Activated T-cell treated with anti-CD3 and anti-CD28 coated beads, Interleukin-2, amount 50 U/mL, for 72 hours (primary cell): Measurements from ENCODE around the gene AMBRA1. TPM values are rescaled to one million over a fixed set of nuclear protein-coding genes. Genes with fewer than 3 reads are reported as not detected.

Experiments
- ATAC-seq, 2 donors: fragments of 150-1000 bp; cut with Tn5 transposase; replicated peaks in 1 of 2; 2 replicates each; pipeline ENCODE4 v1.10.0; 2021; ENCODE audit warnings: moderate library complexity in 2 of 2, mild to moderate bottlenecking in 1 of 2
- DNase-seq, 2 donors: peaks; one replicate each; pipeline ENCODE4 v3.0.0; 2021 to 2022; ENCODE audit warnings: mixed read lengths in 1 of 2
- H3K27ac Mint-ChIP-seq: one replicate; pipeline ENCODE4 v1.8.0; 2022; ENCODE audit warnings: mild to moderate bottlenecking, moderate library complexity, mixed read lengths
- H3K27me3 Mint-ChIP-seq: one replicate; pipeline ENCODE4 v1.8.0; 2022; ENCODE audit warnings: low read depth, mixed read lengths
- H3K36me3 Mint-ChIP-seq, 2 donors: one replicate each; pipeline ENCODE4 v1.8.0; 2022; ENCODE audit warnings: mixed read lengths in 2 of 2, mild to moderate bottlenecking in 1 of 2; ENCODE audit not compliant: insufficient read depth in 2 of 2
- H3K4me1 Mint-ChIP-seq: one replicate; pipeline ENCODE4 v1.8.0; 2022; ENCODE audit warnings: low read depth, mixed read lengths
- H3K4me3 Mint-ChIP-seq, 2 donors: one replicate each; pipeline ENCODE4 v1.8.0; 2022; ENCODE audit warnings: mild to moderate bottlenecking in 2 of 2, mixed read lengths in 2 of 2, moderate library complexity in 2 of 2
- H3K9me3 Mint-ChIP-seq, 2 donors: one replicate each; pipeline ENCODE4 v1.8.0; 2022; ENCODE audit warnings: mixed read lengths in 2 of 2
- total RNA-seq, 2 donors: library from RNA; stranded (reverse); gene quantifications; one replicate each; pipeline ENCODE4 v1.2.3, GENCODE V29; 2022

Gene AMBRA1
- total RNA-seq, 2 donors from 2014 or later: 32.2 to 35.2 TPM

DNA sequence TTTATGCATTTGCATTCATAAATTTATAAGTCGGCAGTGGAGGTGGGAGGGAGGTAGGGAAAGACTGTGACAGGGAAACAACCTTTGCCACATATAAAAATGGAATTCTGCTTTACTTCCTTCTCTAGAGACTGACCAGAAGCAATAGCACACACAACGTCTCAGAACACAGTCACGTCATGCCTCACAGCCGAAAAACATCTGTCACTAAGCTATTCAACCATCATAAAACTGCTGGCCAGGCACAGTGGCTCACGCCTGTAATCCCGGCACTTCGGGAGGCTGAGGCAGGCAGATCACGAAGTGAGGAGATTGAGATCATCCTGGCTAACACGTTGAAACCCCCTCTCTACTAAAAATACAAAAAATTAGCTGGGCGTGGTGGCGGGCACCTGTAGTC, 101.3 kb downstream of the AMBRA1 start:
- Mint-ChIP-seq H3K27ac (no peak overlapping the region), H3K9me3 (no peaks in the 10 kb centered on the region), H3K36me3 (peaks cover 0 to 5% of the 10 kb centered on the region in 2 donors), H3K4me1 (no peaks in the 10 kb centered on the region), H3K27me3 (no peaks in the 10 kb centered on the region), H3K4me3 (no peak overlapping the region)
- DNase-seq: no peak
- no peak for ATAC-seq

DNA sequence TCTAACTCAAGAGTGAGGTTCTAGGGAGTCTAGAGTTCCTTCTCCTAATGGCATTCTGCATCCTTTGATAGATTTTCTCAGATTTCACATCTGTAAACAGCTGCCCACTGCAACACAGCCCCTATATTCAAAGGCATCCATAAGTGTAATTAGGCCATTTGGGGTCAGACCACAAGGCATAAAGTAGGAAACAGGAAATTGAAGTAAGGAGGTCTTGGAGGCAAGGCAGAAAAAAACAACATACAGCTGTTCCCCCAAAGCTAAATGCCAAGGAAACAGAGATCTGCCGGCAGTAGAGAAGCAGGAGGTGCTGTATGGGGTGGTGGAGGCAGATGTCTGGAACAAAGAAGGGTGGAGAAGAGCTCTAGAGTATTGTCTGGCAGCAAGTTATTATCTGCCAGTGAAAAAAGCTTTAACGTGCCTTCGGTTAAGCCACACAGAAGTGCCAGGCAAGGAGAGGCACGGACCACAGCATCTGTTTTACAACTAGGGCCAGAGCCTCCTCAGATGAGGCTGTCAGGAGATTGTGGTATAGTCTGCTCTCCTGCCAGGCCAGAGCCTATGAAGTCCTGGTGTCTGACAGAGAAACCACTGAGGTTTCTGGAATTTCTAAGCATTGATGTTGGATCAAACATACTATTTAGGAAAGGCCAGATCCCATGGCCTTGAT, 102.0 kb downstream of the AMBRA1 start:
- H3K4me3 Mint-ChIP-seq: no peak overlapping the region

GRCh38 chr11:46490666-46491065, 103.2 kb downstream of the AMBRA1 start:
- Mint-ChIP-seq H3K27me3 (no peaks in the 10 kb centered on the region), H3K4me1 (no peaks in the 10 kb centered on the region), H3K4me3 (no peak overlapping the region), H3K36me3 (peaks cover 0 to 2% of the 10 kb centered on the region in 2 donors), H3K27ac (no peak overlapping the region), H3K9me3 (no peaks in the 10 kb centered on the region)
- DNase-seq (no peak), ATAC-seq (no peak)

More for the DNA sequence above, 102.0 kb downstream of the AMBRA1 start:
- no peak overlapping the region for H3K27ac Mint-ChIP-seq
- ATAC-seq (no peak), DNase-seq (no peak)
- H3K9me3 Mint-ChIP-seq: no peaks in the 10 kb centered on the region
- no peaks in the 10 kb centered on the region for H3K4me1 Mint-ChIP-seq
- H3K27me3 Mint-ChIP-seq: no peaks in the 10 kb centered on the region
- H3K36me3 Mint-ChIP-seq: peaks cover 0 to 3% of the 10 kb centered on the region in 2 donors

DNA sequence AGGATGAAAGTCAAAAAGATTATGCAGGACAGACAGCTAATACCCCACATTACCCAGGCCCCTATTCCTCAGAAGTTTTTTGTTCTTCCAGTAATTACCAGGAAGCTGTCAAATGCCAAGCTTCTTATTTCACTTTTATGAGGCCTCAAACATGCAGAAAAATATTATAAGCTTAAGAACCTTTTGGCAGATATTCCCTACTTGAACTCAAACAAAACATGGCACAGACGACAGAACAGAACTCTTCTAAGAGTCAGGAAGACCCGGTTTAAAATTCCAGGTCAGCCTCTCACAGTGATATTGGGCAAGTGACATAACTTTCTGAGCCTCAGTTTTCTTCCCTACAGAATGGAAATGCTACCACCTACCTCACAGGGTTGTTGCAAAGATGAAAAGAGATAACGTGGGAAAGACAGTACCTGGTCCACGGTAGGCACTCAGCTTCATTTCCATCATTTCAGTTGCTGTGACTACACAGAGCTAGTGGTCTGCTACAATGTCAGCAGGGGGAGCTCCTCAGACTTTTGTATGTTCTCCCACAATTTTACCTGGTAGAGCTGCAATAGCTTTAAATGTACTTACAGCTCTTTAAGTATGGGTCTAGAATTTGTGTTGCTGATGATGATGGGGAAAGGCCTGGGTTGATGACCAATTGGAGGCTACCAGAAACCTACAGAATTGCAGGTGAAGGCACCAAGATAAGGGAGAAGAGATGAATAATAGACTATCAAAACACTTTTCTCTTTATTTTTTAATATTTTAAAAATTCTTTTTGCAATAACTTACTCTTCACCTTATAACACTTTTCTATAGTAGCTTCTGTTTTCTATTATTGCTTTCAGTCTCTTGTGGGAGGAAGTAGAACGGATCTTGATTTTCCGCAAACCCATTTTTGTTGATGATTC, 103.9 kb downstream of the AMBRA1 start:
- Mint-ChIP-seq H3K4me1 (no peaks in the 10 kb centered on the region), H3K9me3 (no peaks in the 10 kb centered on the region), H3K4me3 (no peak overlapping the region), H3K36me3 (peaks cover 0 to 2% of the 10 kb centered on the region in 2 donors), H3K27me3 (no peaks in the 10 kb centered on the region), H3K27ac (no peak overlapping the region)
- DNase-seq: peak; percentile 14 to 35
- ATAC-seq: peak; percentile 61 to 74

GRCh38 chr11:46485856-46486443, 107.9 kb downstream of the AMBRA1 start:
- Mint-ChIP-seq H3K4me1 (peaks cover 4% of the 10 kb centered on the region), H3K4me3 (no peak overlapping the region), H3K27me3 (no peaks in the 10 kb centered on the region), H3K36me3 (peaks cover 0 to 5% of the 10 kb centered on the region in 2 donors), H3K9me3 (no peaks in the 10 kb centered on the region), H3K27ac (no peak overlapping the region)
- no peak for DNase-seq
- ATAC-seq: no peak

GRCh38 chr11:46484101-46484500, 109.7 kb downstream of the AMBRA1 start:
- H3K36me3 Mint-ChIP-seq: peaks cover 0 to 5% of the 10 kb centered on the region in 2 donors
- H3K4me1 Mint-ChIP-seq: peaks cover 4% of the 10 kb centered on the region
- ATAC-seq (no peak), DNase-seq (no peak)
- no peak overlapping the region for H3K4me3 Mint-ChIP-seq
- H3K27ac Mint-ChIP-seq: no peak overlapping the region
- H3K27me3 Mint-ChIP-seq: no peaks in the 10 kb centered on the region
- no peaks in the 10 kb centered on the region for H3K9me3 Mint-ChIP-seq

DNA sequence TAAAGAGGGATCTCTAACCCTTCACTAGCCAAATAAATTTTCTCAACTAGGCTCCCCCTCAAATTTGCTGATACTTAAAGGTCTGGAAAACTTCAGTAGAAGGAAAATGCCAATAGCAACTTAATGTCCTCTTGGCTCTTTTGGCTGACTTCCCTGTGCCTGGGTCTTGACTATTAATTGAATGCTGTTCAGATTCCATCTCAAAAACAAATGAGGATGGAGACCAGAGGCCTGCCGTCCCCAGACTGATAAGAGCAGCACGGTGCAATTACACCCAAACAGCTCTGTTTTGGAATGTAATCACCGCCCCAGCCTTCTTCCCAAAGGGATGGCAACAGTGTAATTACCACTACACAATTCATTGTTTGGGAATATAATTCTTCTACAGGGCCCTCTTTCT, 112.9 kb downstream of the AMBRA1 start:
- Mint-ChIP-seq H3K27ac (no peak overlapping the region), H3K36me3 (peaks cover 0 to 3% of the 10 kb centered on the region in 2 donors), H3K4me3 (no peak overlapping the region), H3K4me1 (peaks cover 14% of the 10 kb centered on the region), H3K27me3 (no peaks in the 10 kb centered on the region), H3K9me3 (no peaks in the 10 kb centered on the region)
- DNase-seq (no peak), ATAC-seq (no peak)

DNA sequence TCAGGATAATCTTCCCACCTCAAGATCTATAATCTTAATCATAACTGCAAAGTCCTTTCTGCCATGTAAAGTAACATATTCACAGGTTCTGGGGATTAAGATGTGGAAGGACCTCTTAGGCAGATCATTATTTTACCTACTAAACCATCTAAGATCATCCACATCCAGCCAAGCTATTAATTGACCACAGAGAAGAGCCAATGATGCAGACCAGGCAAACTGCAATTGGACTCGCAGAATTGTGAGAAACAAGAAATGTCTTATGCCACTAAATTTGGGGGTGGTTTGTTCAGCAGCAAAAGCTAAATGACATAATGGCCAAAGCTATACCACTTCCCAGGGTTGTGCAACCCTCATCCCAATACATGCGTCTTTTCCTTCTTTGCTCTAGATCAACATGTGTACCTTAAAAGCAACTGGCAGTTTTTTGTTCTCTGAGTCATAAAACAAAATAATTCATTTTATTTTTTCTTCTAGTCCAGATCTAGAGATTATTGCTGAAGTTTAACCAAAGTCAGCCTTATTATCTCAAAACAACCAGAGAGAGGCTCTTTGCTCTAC, 113.6 kb downstream of the AMBRA1 start:
- H3K27ac Mint-ChIP-seq: no peak overlapping the region
- no peaks in the 10 kb centered on the region for H3K27me3 Mint-ChIP-seq
- DNase-seq (no peak), ATAC-seq (no peak)
- H3K4me3 Mint-ChIP-seq: no peak overlapping the region
- no peaks in the 10 kb centered on the region for H3K9me3 Mint-ChIP-seq
- peaks cover 0 to 3% of the 10 kb centered on the region in 2 donors for H3K36me3 Mint-ChIP-seq
- peaks cover 20% of the 10 kb centered on the region for H3K4me1 Mint-ChIP-seq

GRCh38 chr11:46479601-46480000, 114.2 kb downstream of the AMBRA1 start:
- DNase-seq: no peak

DNA sequence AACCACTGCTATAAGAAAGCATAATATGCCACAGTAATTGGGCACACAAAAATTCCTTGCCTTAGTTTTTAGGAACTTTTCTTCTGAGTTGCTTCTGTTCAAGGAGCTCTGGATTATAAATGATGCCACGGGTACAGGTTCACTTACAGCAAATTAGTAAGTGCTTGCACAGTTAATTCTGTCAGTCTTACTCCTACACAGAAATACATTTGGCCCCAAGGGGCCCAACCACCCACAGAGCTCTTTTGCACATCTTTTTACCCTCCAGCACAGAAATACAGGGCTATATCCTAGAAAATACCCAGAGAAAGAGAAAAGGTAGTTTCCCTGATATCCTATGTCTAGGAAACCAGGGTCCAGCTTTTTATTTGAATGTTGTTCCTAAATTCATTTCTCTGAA, 115.6 kb downstream of the AMBRA1 start:
- peaks cover 0 to 1% of the 10 kb centered on the region in 2 donors for H3K36me3 Mint-ChIP-seq
- no peak overlapping the region for H3K4me3 Mint-ChIP-seq
- H3K4me1 Mint-ChIP-seq: peaks cover 33% of the 10 kb centered on the region
- H3K27ac Mint-ChIP-seq: no peak overlapping the region
- DNase-seq (no peak), ATAC-seq (no peak)
- H3K27me3 Mint-ChIP-seq: no peaks in the 10 kb centered on the region
- no peaks in the 10 kb centered on the region for H3K9me3 Mint-ChIP-seq

More at GRCh38 chr11:46479601-46480000, 114.2 kb downstream of the AMBRA1 start:
- Mint-ChIP-seq H3K27me3 (no peaks in the 10 kb centered on the region), H3K9me3 (no peaks in the 10 kb centered on the region), H3K4me1 (peaks cover 26% of the 10 kb centered on the region), H3K27ac (no peak overlapping the region), H3K4me3 (no peak overlapping the region), H3K36me3 (peaks cover 0 to 3% of the 10 kb centered on the region in 2 donors)
- ATAC-seq: no peak

DNA sequence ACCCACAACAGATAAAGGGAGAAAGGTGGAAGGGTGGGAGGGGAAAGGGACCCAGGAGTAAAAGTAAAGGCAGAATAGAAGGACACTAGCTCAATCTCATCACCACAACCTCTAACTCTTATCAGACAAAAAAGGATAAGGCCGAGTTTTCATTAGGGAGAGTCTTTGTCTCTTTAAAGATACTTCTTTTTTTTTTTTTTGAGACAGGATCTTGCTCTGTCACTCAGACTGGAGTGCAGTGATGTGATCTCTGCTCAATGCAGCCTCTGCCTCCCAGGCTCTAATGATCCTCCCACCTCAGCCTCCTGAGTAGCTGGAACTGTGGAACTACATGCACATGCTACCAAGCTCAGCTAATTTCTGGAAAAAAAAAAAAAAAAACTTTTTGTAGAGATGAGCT, 116.7 kb downstream of the AMBRA1 start:
- H3K27me3 Mint-ChIP-seq: no peaks in the 10 kb centered on the region
- no peak overlapping the region for H3K4me3 Mint-ChIP-seq
- no peaks in the 10 kb centered on the region for H3K9me3 Mint-ChIP-seq
- H3K27ac Mint-ChIP-seq: peak overlapping the region; percentile 42
- peaks cover 38% of the 10 kb centered on the region for H3K4me1 Mint-ChIP-seq
- H3K36me3 Mint-ChIP-seq: no peaks in the 10 kb centered on the region
- DNase-seq (no peak), ATAC-seq (no peak)

DNA sequence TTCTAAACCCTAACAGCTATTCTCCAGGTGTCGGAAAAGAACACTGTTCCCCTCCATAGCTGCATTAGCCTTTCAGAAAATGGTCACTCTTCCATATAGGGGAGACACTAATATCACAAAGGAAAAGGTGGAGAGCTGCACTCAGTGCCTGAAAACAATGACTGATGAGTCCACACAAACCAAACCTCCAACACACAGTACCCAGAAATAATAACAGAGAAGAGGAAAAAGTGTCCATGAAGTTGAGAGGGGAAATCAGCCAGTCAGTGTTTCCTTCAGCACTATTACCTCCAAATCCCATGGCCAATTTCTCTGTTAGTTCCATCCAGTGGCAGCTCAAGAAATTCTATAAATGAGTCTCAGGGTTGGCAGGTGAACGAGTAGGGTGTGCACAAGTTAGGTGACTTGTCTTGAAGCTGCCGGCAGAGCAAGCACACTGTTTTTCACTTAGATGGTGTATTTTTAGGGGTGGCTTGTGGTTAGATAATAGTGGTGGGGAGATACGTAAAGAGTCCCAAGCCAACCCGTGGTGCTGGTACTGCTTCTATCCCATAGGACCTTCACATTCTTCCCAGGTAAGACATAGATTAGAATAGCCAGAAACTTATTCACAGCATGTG, 117.8 kb downstream of the AMBRA1 start:
- H3K4me3 Mint-ChIP-seq: peak overlapping the region in 1 of 2 donors; percentile 49
- peak overlapping the region; percentile 72 for H3K27ac Mint-ChIP-seq
- H3K9me3 Mint-ChIP-seq: no peaks in the 10 kb centered on the region
- peaks cover 38% of the 10 kb centered on the region for H3K4me1 Mint-ChIP-seq
- ATAC-seq (peak in 1 of 2 donors; percentile 39), DNase-seq (no peak)
- no peaks in the 10 kb centered on the region for H3K36me3 Mint-ChIP-seq
- no peaks in the 10 kb centered on the region for H3K27me3 Mint-ChIP-seq
